Brain pericyte (primary cell): ENCODE results near the gene GCSH.

ENCODE experiments used
- DNase-seq: peaks from one replicate; pipeline ENCODE4 v3.0.0-alpha.2; 2012; ENCODE audit warnings: low read depth, low spot score

The GCSH gene

GRCh38 chr16:81053761-81054160, 42.4 kb downstream of the GCSH start:
- DNase-seq: no peak

- no peak for DNase-seq
These were observed 53.4 kb downstream of the GCSH start for GRCh38 chr16:81042821-81043220.

GRCh38 chr16:81041696-81042095, 54.5 kb downstream of the GCSH start:
- no peak for DNase-seq

GRCh38 chr16:81040842-81041241, 55.4 kb downstream of the GCSH start:
- DNase-seq: no peak

- no peak for DNase-seq
These were observed 56.1 kb downstream of the GCSH start for GRCh38 chr16:81040131-81040530.

GRCh38 chr16:81036751-81037350, 59.3 kb downstream of the GCSH start:
- DNase-seq: no peak

- no peak for DNase-seq
These were observed 60.0 kb downstream of the GCSH start for GRCh38 chr16:81035975-81036750.

- no peak for DNase-seq
These were observed 60.7 kb downstream of the GCSH start, which contains the start of gene ATMIN for GRCh38 chr16:81035398-81035974. Gene ATMIN (plus strand): TSS chr16:81035842. CDS start chr16:81035871, 29 bp downstream.
